Embryonic facial prominence (tissue), 1 donor: ENCODE data around the gene SCFD1.
"Not testable (repeated sequence)": the region's sequence is repeated elsewhere in the genome, so short reads cannot be mapped to it uniquely, and the experiment has no call there.

Source experiments
- DNase-seq: peaks from one replicate; pipeline ENCODE4 v3.0.0-alpha.2; 2016; ENCODE audit errors: extremely low spot score

Gene SCFD1, protein sequence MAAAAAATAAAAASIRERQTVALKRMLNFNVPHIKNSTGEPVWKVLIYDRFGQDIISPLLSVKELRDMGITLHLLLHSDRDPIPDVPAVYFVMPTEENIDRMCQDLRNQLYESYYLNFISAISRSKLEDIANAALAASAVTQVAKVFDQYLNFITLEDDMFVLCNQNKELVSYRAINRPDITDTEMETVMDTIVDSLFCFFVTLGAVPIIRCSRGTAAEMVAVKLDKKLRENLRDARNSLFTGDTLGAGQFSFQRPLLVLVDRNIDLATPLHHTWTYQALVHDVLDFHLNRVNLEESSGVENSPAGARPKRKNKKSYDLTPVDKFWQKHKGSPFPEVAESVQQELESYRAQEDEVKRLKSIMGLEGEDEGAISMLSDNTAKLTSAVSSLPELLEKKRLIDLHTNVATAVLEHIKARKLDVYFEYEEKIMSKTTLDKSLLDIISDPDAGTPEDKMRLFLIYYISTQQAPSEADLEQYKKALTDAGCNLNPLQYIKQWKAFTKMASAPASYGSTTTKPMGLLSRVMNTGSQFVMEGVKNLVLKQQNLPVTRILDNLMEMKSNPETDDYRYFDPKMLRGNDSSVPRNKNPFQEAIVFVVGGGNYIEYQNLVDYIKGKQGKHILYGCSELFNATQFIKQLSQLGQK

DNA sequence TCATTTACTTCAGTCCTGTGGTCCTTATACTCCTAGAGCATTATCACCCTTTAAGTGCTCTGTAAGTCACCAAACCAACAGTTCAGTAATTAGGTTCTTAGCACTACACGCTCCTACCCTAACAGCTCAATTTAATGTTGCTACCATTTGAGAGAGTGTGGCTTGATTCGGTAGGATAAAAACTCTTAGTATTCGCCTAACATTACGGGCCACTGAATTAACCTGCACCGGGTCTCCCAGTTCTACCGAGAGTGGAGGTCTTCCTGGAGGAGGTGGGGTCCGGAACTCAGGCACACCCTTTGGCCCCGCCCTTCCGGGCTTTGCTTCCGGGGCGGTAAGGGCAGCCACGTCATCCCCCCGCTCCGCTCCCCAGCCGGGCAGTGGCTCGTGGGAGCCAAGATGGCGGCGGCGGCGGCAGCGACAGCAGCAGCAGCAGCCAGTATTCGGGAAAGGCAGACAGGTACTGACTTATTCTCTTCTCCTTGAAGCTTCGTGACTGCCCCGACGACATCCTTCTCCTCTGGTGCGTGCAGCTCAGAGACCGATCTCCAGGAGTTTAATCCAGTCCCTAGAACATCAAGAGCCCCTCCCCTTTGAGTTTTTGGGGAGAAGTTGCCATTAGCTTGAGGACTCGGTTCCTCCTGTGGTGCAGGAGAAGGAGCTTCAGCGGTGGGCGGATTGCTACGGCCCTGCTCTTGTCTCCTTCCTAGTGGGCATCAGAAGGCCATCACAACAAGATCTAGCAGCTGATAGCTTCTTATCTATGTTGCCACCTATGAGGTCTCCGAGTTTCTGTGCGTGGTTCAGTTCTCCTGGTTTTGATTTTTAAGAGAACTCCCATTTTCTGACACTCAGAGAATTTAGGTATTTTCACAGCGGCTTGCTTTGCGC lies at the start of gene SCFD1:
Gene SCFD1, plus strand, starts transcription at position 380 of the 891 bp plus-strand sequence. Its CDS starts 20 bp downstream, at position 400.
- peak; percentile 86 for DNase-seq

DNA sequence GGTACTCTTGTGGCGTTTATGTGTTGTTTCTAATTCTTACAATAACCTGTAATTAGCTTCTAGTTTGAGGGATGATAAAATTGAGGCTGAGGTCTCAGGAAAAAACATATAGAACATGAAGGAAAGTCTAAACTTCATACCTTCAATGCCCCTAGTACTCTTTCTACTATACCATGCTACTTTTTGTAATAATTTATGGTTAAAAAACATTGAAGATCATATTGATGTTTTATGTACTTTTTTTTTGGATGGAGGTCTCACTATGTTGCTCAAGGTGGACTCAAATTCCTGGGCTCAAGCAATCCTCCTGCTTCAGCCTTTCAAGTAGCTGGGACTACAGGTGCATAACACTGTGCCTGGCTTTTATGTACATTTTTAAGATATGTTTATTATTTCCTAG lies 49.3 kb upstream of the SCFD1 start:
- DNase-seq = no peak

DNA sequence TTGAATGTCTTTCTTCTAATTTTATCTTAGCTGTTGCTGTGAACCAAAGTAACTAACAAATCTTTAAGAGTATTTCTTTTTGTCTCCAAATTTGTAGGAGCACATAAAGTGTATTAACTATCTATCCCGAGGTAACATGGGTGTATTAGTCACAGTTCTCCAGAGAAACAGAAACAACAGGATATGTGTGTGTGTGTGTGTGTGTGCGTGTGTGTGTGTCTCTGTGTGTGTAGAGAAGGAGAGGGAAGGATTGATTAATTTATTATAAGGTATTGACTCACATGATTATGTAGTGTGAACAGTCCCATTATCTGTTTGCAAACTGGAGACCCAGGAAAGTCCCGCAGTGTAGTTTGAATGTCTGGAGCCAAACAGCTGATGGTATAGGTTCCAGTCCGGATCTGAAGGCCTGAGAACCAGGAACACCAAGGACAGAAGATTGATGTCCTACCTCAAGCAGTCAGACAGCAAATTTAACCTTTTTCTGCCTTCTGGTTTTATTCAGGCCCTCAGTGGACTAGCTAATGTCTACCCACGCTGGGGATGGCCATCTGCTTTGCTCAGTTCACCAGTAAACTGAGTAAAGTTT lies 48.8 kb upstream of the SCFD1 start:
- DNase-seq = no peak

DNA sequence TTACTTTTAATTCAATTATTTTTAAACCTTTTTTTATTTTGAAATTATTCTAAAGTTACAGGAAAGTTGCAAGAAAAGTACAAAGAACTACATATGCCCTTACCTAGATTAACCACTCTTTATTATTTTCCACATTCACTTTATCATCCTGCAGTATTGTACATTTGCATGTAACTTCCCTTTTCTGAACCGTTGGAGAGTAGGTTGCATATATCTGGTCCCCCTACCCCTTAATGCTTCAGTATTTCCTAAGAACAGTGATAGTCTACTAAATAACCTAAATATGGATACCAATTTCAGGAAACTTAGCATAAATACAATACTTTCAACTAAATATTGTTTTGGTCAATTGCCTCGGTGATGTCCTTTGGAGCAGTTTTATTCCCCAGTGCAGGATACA lies 48.2 kb upstream of the SCFD1 start:
- no peak for DNase-seq

DNA sequence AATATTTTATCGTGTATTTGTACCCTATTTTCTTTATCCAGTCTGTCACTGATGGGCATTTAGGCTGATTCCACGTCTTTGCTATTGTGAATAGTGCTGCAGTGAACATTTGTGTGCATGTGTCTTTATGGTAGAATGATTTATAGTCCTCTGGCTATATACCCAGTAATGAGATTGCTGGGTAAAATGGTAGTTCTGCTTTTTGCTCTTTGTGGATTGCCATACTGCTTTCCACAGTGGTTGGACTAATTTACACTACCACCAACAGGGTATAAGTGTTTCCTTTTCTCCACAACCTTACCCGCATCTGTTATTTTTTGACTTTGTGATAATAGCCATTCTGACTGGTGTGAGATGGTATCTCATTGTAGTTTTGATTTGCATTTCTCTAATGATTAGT lies 47.3 kb upstream of the SCFD1 start:
- DNase-seq = not testable (repeated sequence)

DNA sequence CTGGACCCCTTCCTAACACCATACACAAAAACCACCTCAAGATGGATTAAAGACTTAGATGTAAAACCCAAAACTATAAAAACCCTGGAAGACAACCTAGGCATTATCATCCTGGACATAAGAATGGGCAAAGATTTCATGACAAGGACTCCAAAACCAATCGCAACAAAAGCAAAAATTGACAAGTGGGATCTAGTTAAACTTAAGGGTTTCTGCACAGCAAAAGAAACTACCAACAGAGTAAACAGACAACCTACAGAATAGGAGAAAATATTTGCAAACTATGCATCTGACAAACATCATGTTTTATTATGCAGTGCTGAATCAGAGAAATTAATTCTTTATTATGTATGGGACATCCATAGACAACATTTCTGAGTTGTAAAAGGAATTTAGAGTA lies 45.8 kb upstream of the SCFD1 start:
- not testable (repeated sequence) for DNase-seq

DNA sequence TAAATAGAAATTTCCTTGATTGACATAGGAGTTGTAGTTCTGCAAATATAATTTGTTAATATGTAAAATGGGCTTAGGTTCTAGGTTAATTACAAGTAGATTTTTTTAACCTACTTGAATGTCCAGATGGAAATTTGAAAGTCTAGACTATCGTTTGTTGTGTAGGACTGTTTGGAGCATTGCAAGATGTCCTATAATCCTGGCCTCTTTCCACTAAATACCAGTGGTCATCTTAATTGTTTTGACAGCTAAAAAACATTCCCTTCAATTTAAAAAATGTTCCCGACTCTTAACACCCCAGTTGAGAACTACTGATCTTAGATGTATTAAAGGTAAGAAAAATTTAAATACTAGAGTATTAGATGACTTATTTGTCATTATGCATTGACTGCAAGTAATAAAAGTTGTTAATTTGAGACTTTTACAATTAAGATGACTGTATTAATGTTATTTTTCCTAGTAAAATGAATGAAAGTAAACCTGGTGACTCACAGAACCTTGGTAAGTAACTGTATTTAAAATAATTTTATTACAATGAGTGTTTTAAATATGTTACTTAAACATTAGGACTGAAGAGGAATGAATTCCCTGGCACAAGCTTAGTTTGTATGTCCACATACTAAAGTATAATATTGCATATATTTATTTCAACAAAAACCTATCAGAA lies 41.4 kb upstream of the SCFD1 start:
- no peak for DNase-seq

DNA sequence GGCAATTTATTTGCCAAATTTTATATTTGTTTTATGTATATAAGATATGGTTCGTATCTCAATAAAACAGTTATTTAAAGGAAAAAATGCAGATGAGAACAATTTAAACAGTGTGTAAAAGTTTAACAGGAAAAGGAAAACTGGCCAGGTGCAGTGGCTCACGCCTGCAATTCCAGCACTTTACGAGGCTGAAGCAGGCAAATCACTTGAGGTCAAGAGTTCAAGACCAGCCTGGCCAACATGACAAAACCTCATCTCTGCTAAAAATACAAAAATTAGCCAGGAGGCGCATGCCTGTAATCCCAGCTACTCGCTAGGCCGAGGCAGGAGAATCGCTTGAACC lies 40.9 kb upstream of the SCFD1 start:
- no peak for DNase-seq

DNA sequence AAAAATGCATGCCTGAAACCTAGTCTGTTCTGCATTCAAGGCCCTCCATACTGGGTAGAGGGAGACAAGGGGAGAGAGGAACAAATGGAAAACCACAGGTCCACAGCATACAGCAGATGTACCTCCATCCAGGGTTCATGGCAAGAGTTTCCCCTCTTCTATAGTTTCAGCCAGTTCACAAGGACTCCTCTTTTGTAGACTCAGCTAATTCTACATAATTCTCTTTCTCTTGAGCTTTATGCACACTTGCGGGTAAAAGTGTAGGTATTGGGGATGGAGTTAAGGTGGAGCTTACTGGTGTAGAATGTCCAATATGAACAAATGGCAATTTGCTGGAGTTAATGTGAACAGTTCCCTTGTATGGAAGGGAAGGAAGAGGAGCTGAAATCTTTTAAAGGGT lies 39.7 kb upstream of the SCFD1 start:
- no peak for DNase-seq

DNA sequence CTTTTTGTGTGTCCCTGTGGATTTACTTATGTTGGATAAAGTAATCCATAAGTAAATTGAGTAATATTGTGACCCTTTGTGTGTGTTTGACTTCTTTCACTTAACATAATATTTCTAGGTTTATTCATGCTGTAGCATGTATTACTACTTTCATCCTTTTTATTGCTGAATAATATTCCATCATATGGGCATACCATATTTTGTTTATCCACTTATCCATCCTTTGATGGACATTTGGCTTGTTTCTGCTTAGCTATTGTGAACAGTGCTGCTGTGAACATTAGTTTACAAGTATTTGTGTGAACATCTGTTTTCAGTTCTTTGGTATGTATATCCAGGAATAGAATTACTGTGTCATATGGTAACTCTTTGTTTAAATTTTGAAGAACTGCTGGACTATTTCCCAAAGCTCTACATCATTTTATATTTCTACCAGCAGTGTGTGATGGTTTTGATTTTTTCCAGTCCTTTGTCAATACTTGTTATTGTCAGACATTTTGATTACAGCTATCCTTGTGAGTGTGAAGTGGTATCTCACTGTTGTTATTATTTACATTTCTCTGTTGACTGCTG lies 38.0 kb upstream of the SCFD1 start:
- DNase-seq = no peak

DNA sequence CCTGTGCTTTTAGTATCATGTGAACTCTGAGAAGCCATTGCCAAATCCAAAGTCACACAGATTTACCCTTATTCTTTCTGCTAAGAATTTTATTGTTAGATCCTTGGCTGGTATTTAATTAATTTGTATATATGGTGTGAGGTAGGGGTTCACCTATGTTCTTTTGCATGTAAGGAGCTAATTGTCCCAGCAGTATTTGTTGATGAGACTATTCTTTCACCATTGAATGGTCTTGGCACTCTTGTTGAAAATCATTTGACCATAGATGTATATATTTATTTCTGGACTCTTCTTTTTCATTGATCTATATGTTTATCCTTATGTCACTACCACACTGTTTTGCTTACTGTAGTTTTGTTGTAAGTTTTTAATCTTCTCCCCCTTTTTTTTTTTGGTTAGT lies 36.9 kb upstream of the SCFD1 start:
- DNase-seq = no peak

DNA sequence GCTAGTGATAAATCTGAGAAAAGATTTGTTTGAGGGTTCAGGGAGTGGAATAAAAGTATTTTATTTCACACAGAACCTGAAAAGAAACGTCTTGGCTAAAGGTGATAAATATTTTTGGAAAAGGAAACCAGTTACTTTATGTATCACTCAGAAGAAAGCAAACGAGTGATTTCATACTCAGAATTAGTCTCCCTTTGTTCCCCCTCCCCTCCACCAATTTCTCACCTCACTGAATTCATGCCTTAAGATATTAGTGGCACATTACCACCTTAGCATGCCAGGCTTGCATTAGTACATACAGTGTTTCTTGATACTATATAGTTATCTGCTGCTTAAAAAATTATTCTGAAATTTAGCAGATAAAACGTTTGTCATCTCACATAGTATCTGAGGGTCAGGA lies 35.0 kb upstream of the SCFD1 start:
- no peak for DNase-seq

DNA sequence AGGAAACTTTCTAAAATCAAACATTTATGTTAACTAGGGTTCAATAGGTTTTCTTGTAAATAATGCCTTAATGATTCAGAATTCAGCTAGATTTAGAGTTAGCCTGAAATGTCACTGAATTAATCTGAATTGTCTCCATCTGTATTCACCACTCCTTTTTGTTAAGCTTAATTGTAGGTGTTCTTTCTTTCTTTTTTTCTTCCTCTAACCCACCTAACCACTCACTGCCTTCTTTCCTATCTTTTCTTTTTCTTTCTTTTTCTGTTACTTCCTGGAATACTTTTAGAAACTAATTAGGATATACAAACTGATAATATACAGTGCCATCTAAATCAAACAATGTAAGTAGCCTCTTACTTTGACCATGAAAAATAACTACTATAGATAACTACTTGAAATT lies 33.2 kb upstream of the SCFD1 start:
- no peak for DNase-seq

DNA sequence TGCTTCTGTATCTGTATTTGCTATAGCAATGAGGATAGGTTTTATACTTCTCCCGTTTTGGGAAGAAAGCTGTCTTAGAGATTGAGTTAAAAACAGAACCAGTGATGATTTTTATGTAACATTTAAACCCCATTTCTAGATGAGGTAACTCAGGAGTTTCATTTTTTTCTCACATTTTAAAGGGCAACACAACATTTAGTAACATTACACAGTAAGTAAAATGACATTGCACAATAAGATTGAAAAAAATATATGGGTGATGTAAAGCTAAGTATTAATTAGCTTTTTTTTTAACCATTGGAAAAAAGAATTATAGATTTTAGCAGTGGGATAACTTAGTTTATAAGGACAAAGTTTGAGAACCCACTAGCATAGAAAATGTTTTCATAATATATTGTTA lies 25.2 kb upstream of the SCFD1 start:
- DNase-seq = no peak

DNA sequence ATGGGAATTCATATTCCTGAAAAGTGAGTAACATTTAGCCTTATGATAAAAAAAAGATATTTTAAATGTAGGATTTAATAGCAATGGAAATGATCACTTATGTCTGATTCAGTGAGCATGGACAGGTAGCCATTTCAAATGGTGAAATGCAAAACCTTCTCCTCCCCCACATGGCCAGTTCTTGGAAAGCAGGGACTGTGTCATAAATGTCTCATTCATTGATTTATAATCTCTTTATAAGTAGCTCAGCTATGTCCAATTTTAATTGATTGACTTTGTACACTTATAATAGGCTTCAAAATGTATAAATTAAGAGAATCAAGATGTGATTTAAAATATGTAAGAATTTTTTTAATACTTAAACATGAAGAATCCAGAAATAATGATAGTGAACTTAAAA lies 24.6 kb upstream of the SCFD1 start:
- no peak for DNase-seq

DNA sequence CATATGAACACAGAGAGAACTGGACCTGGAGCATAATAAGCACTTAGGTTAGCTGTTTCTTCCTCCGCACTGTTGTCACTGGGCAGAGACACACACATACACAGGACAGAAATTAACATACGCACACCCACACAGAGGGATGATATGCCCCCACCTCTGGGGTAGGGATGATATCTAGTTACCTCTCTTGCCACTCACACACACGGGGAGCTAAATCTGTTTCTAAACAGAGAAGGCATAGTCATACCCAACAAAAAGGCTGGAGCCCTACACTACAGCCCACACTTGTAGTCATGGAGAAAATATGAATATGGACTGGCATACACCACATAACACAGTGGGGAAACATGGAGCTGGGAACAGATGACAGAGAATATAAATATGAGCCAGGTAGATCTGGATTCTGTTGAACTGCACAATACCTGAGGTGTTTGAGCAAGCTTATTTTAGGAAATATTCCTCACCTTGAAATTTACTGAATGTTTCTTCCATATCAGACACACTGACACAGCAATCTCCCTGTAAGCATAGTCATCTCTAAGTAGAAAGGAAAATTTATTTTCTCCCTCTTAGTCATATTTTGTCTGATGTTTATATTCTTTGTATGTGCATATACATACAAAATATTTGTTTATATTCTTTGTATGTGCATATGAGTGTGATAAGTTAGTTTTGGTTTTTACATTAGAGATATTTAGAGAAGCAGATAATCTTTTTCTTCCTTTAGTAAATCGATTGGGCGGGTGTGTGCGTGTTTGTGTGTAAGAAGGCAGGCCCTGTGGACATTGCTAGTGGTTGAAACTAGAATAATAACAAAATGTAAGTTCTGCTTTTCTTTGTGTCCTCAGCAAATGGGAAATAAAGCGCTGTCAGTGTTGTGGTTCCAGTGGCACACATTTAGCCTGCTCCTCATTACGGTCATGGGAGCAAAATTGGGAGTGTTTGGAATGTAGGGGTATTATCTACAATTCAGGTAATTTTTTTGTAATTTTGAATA lies 20.9 kb upstream of the SCFD1 start:
- no peak for DNase-seq

DNA sequence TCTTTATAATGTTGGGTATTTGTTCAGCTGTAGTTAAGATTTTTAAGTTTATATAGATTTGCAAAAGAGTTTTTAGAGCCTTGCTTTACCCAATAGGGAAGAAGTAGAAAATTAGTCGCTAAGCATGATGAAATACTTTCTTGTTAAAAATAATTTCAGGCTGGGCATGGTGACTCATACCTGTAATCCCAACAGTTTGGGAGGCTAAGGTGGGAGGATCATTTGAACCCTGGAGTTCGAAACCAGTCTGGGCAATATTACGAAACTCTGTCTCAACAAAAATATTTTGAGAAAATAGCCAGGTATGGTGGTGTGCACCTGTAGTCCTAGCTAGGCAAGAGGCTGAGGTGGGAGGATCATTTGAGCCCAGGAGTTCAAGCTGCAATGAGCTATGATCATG lies 18.7 kb upstream of the SCFD1 start:
- DNase-seq = no peak

DNA sequence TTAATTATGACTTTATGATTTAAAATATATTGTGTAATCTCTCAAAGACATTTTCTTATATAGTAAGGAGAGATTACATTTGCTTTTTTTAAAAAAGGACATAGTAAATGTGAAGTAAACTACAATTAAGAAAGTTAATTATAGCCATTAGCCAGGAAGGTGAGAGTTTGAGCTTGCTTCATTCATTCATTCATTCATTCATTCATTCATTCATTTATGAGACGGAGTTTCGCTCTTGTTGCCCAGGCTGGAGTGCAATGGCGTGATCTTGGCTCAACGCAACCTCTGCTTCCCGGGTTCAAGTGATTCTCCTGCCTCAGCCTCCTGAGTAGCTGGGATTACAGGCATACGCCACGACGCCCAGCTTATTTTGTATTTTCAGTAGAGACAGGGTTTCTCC lies 17.4 kb upstream of the SCFD1 start:
- DNase-seq = not testable (repeated sequence)

DNA sequence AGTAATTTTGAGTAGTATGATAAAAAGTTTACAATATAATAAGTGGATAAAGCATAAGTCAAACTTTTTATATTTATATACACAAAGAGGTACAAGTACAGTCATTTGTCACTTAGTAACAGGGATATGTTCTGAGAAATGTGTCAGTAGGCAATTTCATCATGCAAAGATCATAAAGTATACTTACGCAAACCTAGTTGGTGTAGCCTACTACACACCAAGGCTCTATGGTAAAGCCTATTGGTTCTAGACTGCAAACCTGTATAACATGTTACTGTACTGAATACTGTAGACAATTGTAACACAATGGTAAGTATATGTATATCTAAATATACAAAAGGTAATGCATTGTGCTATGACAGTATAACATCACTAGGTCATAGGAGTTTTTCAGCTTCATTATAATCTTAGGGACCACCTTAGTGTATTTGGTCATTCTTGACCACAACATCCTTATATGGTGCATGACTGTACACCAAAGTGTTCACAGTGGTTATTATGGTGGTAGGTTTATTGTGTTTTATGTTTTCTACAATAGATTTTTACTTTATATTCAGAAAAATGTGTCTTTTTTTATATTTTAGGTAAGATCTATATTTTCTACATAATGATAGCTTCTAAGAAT lies 14.9 kb upstream of the SCFD1 start:
- no peak for DNase-seq
